Muscle layer of duodenum (tissue), 2 donors: ENCODE measurements around the gene PHLDB1.
"Not testable (repeated sequence)": the region's sequence is repeated elsewhere in the genome, so short reads cannot be mapped to it uniquely, and the experiment has no call there.

Source experiments
- H3K27ac ChIP-seq: one replicate; pipeline ENCODE4 v1.7.0; 2013; ENCODE audit warnings: mild to moderate bottlenecking, low read length
- H3K27me3 ChIP-seq: one replicate; pipeline ENCODE4 v1.7.0; 2013; ENCODE audit warnings: low read depth, mild to moderate bottlenecking, control low read depth, low read length
- H3K36me3 ChIP-seq, 2 donors: one replicate each; pipeline ENCODE4 v1.7.0; 2013; ENCODE audit warnings: low read length in 2 of 2, control low read depth in 1 of 2, mild to moderate bottlenecking in 1 of 2; ENCODE audit not compliant: insufficient read depth in 2 of 2, control insufficient read depth in 1 of 2
- H3K4me1 ChIP-seq, 2 donors: one replicate each; pipeline ENCODE4 v1.7.0; 2013; ENCODE audit warnings: low read length in 2 of 2, mild to moderate bottlenecking in 2 of 2, control low read depth in 1 of 2, moderate library complexity in 1 of 2; ENCODE audit not compliant: insufficient read depth in 2 of 2, control insufficient read depth in 1 of 2
- H3K4me3 ChIP-seq, 2 donors: one replicate each; pipeline ENCODE4 v1.7.0; 2013; ENCODE audit warnings: low read length in 2 of 2, low read depth in 1 of 2, mild to moderate bottlenecking in 1 of 2
- H3K9me3 ChIP-seq, 2 donors: one replicate each; pipeline ENCODE4 v1.7.0; 2013; ENCODE audit warnings: low read length in 2 of 2, control low read depth in 1 of 2, mild to moderate bottlenecking in 1 of 2; ENCODE audit not compliant: control insufficient read depth in 1 of 2
- donor health status: healthy.

The PHLDB1 gene

DNA sequence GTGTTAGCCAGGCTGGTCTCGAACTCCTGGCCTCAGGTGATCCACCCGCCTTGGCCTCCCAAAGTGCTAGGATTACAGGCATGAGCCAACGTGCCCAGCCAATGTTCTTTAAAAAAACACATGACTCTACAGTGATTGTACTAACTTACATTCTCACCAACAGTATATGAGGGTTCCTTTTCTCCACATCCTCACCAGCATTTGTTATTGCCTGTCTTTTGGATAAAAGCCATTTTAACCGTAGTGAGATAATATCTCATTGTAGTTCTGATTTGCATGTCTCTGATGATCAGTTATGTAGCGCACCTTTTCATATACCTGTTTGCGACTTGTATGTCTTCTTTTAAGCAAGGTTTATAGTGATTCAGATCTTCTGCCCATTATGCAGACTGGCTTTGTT lies 75.5 kb downstream of the PHLDB1 start:
- not testable (repeated sequence) for H3K27me3 ChIP-seq, H3K9me3 ChIP-seq, H3K4me1 ChIP-seq, H3K36me3 ChIP-seq, H3K27ac ChIP-seq, H3K4me3 ChIP-seq

GRCh38 chr11:118684187-118684586 lies 76.8 kb downstream of the PHLDB1 start:
- no peak overlapping the region for H3K4me3 ChIP-seq
- H3K9me3 ChIP-seq = no peaks in the 10 kb centered on the region
- H3K36me3 ChIP-seq = no peaks in the 10 kb centered on the region

GRCh38 chr11:118687906-118688305 lies 80.5 kb downstream of the PHLDB1 start:
- Histone ChIP-seq H3K27me3 (no peaks in the 10 kb centered on the region), H3K27ac (no peak overlapping the region), H3K9me3 (no peaks in the 10 kb centered on the region), H3K4me1 (no peaks in the 10 kb centered on the region), H3K36me3 (no peaks in the 10 kb centered on the region), H3K4me3 (no peak overlapping the region)

More at GRCh38 chr11:118684187-118684586, 76.8 kb downstream of the PHLDB1 start:
- no peaks in the 10 kb centered on the region for H3K27me3 ChIP-seq
- H3K27ac ChIP-seq = no peak overlapping the region
- no peaks in the 10 kb centered on the region for H3K4me1 ChIP-seq

- H3K27ac ChIP-seq, H3K4me3 ChIP-seq, H3K27me3 ChIP-seq, H3K9me3 ChIP-seq, H3K36me3 ChIP-seq, H3K4me1 ChIP-seq: not testable (repeated sequence)
These were observed 80.9 kb downstream of the PHLDB1 start for GRCh38 chr11:118688339-118688738.

GRCh38 chr11:118688851-118689502 lies 81.6 kb downstream of the PHLDB1 start:
- H3K4me3 ChIP-seq = no peak overlapping the region
- no peak overlapping the region for H3K27ac ChIP-seq

DNA sequence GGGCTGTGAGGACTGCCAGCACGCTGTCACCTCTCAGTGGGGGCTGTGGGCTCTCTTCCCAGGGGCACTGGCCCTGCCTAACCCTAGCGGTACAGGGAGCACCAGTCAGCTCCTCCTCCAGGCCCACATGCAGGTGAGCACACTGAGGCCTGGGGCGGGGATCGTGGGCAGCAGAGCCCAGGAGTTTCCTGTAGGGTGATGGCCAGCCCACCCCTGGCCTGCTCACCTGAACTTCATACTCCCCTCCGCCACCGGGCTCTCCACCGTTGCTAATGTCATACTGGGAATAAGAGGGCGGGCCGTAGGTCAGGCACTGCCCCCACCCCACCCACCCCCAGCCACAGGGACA lies 82.1 kb downstream of the PHLDB1 start:
- no peak overlapping the region for H3K27ac ChIP-seq
- H3K9me3 ChIP-seq = no peaks in the 10 kb centered on the region
- no peaks in the 10 kb centered on the region for H3K4me1 ChIP-seq
- no peaks in the 10 kb centered on the region for H3K36me3 ChIP-seq
- peak overlapping the region in 1 of 2 donors; percentile 59 for H3K4me3 ChIP-seq
- no peaks in the 10 kb centered on the region for H3K27me3 ChIP-seq

More at GRCh38 chr11:118688851-118689502, 81.6 kb downstream of the PHLDB1 start:
- no peaks in the 10 kb centered on the region for H3K27me3 ChIP-seq
- no peaks in the 10 kb centered on the region for H3K9me3 ChIP-seq
- H3K4me1 ChIP-seq = no peaks in the 10 kb centered on the region
- no peaks in the 10 kb centered on the region for H3K36me3 ChIP-seq

DNA sequence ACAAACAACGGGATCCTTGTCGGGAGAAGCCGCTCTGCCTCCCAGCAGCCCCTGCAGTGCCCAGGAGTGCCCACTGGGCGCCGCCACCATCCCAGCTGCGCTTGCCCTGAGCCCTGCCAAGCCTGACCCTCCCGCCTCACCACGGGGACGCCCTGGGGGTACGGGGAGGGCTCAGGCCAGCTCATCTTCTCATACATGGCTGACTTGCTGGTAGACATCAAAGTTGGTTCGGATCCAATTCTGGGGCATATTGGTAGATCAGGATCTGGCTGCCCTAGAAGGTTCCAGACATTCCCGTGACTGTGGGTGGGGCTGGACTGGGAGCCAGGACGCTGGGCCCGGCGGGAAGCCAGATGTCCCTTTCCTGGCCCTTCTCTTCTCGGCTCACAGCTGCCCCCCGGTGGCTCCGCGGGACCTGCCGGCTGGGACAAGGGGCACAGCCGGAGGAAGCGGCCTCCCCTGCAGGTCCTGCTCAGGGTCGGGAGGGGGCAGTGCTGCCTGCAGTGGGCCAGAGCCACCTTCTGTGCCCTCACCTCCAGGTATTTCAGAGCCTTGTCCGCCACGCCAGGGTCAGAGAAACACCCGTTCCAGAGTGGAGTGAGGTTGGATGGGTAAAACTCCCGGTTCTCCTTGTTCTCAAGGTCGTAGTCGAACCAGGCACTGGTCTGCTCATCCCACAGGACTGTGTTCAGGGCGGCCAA lies 82.6 kb downstream of the PHLDB1 start:
- peak overlapping the region; percentile 55 to 59 for H3K4me3 ChIP-seq
- no peaks in the 10 kb centered on the region for H3K4me1 ChIP-seq
- peak overlapping the region; percentile 83 for H3K27ac ChIP-seq
- no peaks in the 10 kb centered on the region for H3K27me3 ChIP-seq
- no peaks in the 10 kb centered on the region for H3K9me3 ChIP-seq
- no peaks in the 10 kb centered on the region for H3K36me3 ChIP-seq

- H3K9me3 ChIP-seq = no peaks in the 10 kb centered on the region
- H3K27ac ChIP-seq = no peak overlapping the region
- no peaks in the 10 kb centered on the region for H3K27me3 ChIP-seq
- H3K36me3 ChIP-seq = no peaks in the 10 kb centered on the region
- peak overlapping the region in 1 of 2 donors; percentile 59 for H3K4me3 ChIP-seq
- no peaks in the 10 kb centered on the region for H3K4me1 ChIP-seq
These were observed 83.3 kb downstream of the PHLDB1 start for GRCh38 chr11:118690553-118691304.

DNA sequence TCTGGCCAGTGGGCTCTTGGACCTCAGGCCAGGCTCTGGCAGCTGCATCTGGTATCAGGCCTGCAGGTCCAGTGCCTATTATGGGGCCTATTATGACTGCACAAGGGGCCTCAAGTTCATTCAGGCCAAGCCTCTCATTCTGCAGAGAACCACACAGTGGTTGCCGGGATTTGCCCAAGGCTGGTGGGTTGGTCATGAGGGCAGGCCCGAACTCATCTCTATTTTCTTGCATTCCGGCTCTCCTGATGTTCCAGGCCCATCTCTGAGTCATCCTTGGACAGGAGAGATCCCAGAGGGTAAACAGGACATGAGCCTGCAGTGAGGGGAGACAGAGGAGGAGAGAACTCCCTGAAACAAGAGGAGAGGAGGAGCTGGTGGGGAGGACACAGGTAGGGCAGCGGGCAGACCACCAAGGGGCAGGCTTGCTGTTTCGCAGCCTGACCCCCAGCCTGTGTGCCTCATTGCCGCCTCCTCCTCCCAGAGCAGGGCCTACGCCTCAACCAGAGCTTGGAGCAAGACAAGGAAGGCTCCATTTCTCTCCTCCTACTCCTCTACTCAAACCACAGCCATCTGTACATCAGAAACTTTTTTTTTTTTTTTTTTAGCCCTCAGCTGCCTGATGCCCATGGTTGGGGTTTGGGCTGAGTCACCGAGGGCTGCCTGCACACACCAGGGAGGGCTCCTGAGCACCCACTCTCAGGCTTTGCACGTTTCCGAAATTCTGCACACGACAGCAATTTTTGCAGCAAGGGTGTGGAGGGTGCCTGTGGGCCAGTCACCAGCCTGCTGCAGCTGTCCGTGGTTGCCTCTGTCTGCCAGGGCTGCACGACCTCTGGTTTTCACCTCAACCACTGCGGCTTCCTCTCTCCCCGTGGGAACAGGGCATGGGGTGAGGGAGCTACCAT lies 84.8 kb downstream of the PHLDB1 start:
- Histone ChIP-seq H3K4me1 (no peaks in the 10 kb centered on the region), H3K9me3 (no peaks in the 10 kb centered on the region), H3K27ac (no peak overlapping the region), H3K4me3 (no peak overlapping the region), H3K27me3 (no peaks in the 10 kb centered on the region), H3K36me3 (no peaks in the 10 kb centered on the region)

GRCh38 chr11:118694185-118694584 lies 86.8 kb downstream of the PHLDB1 start:
- no peak overlapping the region for H3K27ac ChIP-seq
- no peaks in the 10 kb centered on the region for H3K4me1 ChIP-seq
- no peaks in the 10 kb centered on the region for H3K27me3 ChIP-seq
- no peaks in the 10 kb centered on the region for H3K9me3 ChIP-seq
- no peaks in the 10 kb centered on the region for H3K36me3 ChIP-seq
- no peak overlapping the region for H3K4me3 ChIP-seq

DNA sequence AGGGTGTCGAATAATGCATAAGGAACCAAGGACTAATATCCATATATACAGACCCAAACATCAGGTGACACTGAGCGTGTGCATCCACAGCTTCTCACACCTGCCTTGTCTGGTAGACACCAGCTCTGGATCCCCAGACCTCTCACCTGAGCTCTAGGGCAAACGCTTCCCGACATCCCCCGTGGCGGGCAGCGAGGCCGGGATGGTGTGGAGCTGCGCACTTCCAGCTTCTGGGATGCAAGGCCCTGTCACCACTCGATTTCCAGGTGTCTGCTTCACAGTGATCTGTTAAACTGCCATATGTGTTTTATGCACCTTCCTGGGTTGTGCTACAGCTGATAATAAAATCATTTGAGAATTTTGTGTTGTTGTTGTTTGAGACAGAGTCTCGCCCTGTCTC lies 87.4 kb downstream of the PHLDB1 start:
- no peaks in the 10 kb centered on the region for H3K36me3 ChIP-seq
- H3K9me3 ChIP-seq = peaks cover 0 to under 1% of the 10 kb centered on the region in 2 donors
- H3K27ac ChIP-seq = no peak overlapping the region
- no peaks in the 10 kb centered on the region for H3K4me1 ChIP-seq
- H3K4me3 ChIP-seq = no peak overlapping the region
- H3K27me3 ChIP-seq = no peaks in the 10 kb centered on the region
